Neural cell (in vitro differentiated cells): ENCODE data around the gene SLC16A2.

Experiments used
- CTCF ChIP-seq: fragments of 450-650 bp; IDR thresholded peaks from 2 replicates; pipeline ENCODE4 v1.5.1; 2014; ENCODE audit warnings: antibody characterized with exemption, mild to moderate bottlenecking, moderate library complexity; ENCODE audit not compliant: poor library complexity, severe bottlenecking
- MXI1 ChIP-seq: fragments of 450-650 bp; conservative IDR thresholded peaks from 2 replicates; pipeline ENCODE4 v1.6.1; 2014; ENCODE audit warnings: antibody characterized with exemption, mild to moderate bottlenecking; ENCODE audit not compliant: poor library complexity, severe bottlenecking
- POLR2AphosphoS5 ChIP-seq: IDR thresholded peaks from 2 replicates; pipeline ENCODE4 v1.6.1; 2012

- TF ChIP-seq CTCF = no peak
- no peak for TF ChIP-seq MXI1
- no peak for TF ChIP-seq POLR2AphosphoS5
Measured at GRCh38 chrX:74535086-74535407, 113.8 kb downstream of the SLC16A2 start.
